ENCODE measurements around the gene RUNX1.

The RUNX1 gene

GRCh38 chr21:35014302-35015041, 34.6 kb downstream of the RUNX1 start:
- no peak overlapping the region for H3K4me3 ChIP-seq (ENCODE audit: low read length)
- H3K36me3 ChIP-seq (ENCODE audit: insufficient read depth, low read length) = no peaks in the 10 kb centered on the region
- no peaks in the 10 kb centered on the region for H3K9me3 ChIP-seq (ENCODE audit: low read length)
- no peak overlapping the region for H2AFZ ChIP-seq (ENCODE audit: low read depth, low read length)
- no peaks in the 10 kb centered on the region for H3K4me1 ChIP-seq (ENCODE audit: insufficient read depth, low read length)
- H3K27me3 ChIP-seq (ENCODE audit: insufficient read depth, low read length) = no peaks in the 10 kb centered on the region

DNA sequence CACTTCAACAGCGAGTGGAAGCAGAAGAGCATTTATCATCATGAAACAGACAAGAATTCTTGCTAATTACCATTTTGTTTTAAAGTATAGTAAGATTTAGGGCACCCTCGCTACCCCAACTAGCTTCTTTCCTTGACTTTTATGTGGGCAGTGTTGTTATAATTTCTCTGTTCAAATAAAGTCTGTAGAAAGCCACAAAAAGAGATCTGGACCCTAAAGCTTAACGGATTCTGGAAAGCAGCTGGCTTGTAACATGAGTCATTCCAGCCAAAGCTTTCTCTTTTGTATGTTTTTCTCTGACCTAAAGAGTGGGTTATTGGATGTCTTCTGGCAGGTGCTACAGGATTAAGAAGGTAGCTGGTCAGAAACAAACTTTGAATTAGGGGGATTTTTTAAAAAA, 37.4 kb downstream of the RUNX1 start:
- H3K36me3 ChIP-seq (ENCODE audit: insufficient read depth, low read length) = no peaks in the 10 kb centered on the region
- H3K9me3 ChIP-seq (ENCODE audit: low read length) = no peaks in the 10 kb centered on the region
- H3K4me3 ChIP-seq (ENCODE audit: low read length) = no peak overlapping the region
- no peaks in the 10 kb centered on the region for H3K27me3 ChIP-seq (ENCODE audit: insufficient read depth, low read length)
- no peaks in the 10 kb centered on the region for H3K4me1 ChIP-seq (ENCODE audit: insufficient read depth, low read length)
- H2AFZ ChIP-seq (ENCODE audit: low read depth, low read length) = no peak overlapping the region

DNA sequence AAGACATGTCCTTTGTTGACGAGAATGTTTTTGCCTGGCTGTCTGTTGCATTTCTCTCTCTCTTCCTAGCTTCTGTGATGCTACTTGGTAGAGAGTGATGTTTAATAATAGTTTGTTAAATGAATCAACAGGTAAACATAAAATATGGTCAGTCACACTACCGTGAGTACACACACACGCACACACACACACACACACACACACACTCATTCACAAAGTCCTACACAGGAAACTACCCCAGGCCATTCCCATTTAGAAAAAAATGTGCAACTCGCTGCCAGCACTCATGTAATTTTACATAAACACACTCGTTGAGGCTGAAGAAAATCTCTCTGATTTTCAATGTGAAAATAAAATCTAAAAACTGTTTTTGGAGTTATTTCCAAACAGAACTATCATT, 38.7 kb downstream of the RUNX1 start:
- Histone ChIP-seq H3K4me1 (ENCODE audit: insufficient read depth, low read length) (no peaks in the 10 kb centered on the region), H3K9me3 (ENCODE audit: low read length) (no peaks in the 10 kb centered on the region), H3K36me3 (ENCODE audit: insufficient read depth, low read length) (no peaks in the 10 kb centered on the region), H2AFZ (ENCODE audit: low read depth, low read length) (no peak overlapping the region), H3K4me3 (ENCODE audit: low read length) (no peak overlapping the region), H3K27me3 (ENCODE audit: insufficient read depth, low read length) (no peaks in the 10 kb centered on the region)

DNA sequence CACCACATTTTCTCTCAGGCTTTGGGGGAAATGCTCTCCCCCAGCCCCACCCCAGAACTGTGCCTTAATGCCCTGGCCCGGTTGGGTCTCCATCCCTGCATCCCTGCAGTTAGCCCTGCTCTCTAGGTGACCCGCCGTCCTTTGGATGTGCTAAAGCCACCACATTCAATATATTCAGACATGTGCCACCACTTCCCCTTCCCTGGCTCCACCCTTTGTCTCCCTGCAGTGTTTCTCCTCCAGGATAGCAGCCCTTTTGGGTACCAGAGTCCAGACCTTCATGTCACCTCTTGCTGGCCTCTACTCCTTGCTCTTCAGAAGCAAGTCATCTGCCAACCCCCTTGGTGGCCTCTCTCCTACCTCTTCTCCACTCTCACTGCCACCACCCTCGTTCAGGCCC, 41.8 kb downstream of the RUNX1 start:
- Histone ChIP-seq H3K27me3 (ENCODE audit: insufficient read depth, low read length) (no peaks in the 10 kb centered on the region), H3K4me3 (ENCODE audit: low read length) (no peak overlapping the region), H3K4me1 (ENCODE audit: insufficient read depth, low read length) (no peaks in the 10 kb centered on the region), H2AFZ (ENCODE audit: low read depth, low read length) (no peak overlapping the region), H3K9me3 (ENCODE audit: low read length) (no peaks in the 10 kb centered on the region), H3K36me3 (ENCODE audit: insufficient read depth, low read length) (no peaks in the 10 kb centered on the region)

GRCh38 chr21:35006771-35007170, 42.3 kb downstream of the RUNX1 start:
- Histone ChIP-seq H3K36me3 (ENCODE audit: insufficient read depth, low read length) (no peaks in the 10 kb centered on the region), H3K4me1 (ENCODE audit: insufficient read depth, low read length) (no peaks in the 10 kb centered on the region)

DNA sequence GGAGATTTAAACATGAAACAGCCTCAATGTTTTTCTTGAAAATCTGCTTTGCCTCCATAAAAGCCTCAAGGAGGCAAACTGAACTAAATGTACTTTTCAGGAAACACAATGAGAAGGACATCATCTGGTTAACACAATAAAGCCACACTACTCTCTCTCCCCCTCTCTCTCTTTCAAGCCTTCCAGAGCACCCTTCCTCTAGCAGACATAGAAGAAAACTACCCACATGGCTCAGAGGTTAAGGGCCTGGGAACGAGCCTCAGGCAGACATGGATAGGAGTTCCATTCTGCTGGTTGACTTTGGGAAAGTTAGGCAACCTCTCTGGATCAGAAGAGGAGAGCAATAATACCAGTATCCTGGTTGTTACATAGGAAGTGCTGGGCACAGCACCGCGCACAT, 42.9 kb downstream of the RUNX1 start:
- no peaks in the 10 kb centered on the region for H3K27me3 ChIP-seq (ENCODE audit: insufficient read depth, low read length)

More at GRCh38 chr21:35006771-35007170, 42.3 kb downstream of the RUNX1 start:
- H2AFZ ChIP-seq (ENCODE audit: low read depth, low read length) = no peak overlapping the region
- no peaks in the 10 kb centered on the region for H3K9me3 ChIP-seq (ENCODE audit: low read length)
- no peak overlapping the region for H3K4me3 ChIP-seq (ENCODE audit: low read length)
- no peaks in the 10 kb centered on the region for H3K27me3 ChIP-seq (ENCODE audit: insufficient read depth, low read length)

GRCh38 chr21:35005560-35006224, 43.4 kb downstream of the RUNX1 start:
- no peaks in the 10 kb centered on the region for H3K36me3 ChIP-seq (ENCODE audit: insufficient read depth, low read length)
- H3K4me3 ChIP-seq (ENCODE audit: low read length) = no peak overlapping the region
- no peaks in the 10 kb centered on the region for H3K27me3 ChIP-seq (ENCODE audit: insufficient read depth, low read length)
- no peaks in the 10 kb centered on the region for H3K4me1 ChIP-seq (ENCODE audit: insufficient read depth, low read length)
- no peaks in the 10 kb centered on the region for H3K9me3 ChIP-seq (ENCODE audit: low read length)
- no peak overlapping the region for H2AFZ ChIP-seq (ENCODE audit: low read depth, low read length)

More for the DNA sequence above, 42.9 kb downstream of the RUNX1 start:
- Histone ChIP-seq H3K4me1 (ENCODE audit: insufficient read depth, low read length) (no peaks in the 10 kb centered on the region), H3K4me3 (ENCODE audit: low read length) (no peak overlapping the region), H3K36me3 (ENCODE audit: insufficient read depth, low read length) (no peaks in the 10 kb centered on the region), H3K9me3 (ENCODE audit: low read length) (no peaks in the 10 kb centered on the region), H2AFZ (ENCODE audit: low read depth, low read length) (no peak overlapping the region)

GRCh38 chr21:35005077-35005476, 44.0 kb downstream of the RUNX1 start:
- Histone ChIP-seq H3K4me3 (ENCODE audit: low read length) (no peak overlapping the region), H3K4me1 (ENCODE audit: insufficient read depth, low read length) (no peaks in the 10 kb centered on the region), H3K36me3 (ENCODE audit: insufficient read depth, low read length) (no peaks in the 10 kb centered on the region), H3K27me3 (ENCODE audit: insufficient read depth, low read length) (no peaks in the 10 kb centered on the region), H2AFZ (ENCODE audit: low read depth, low read length) (no peak overlapping the region), H3K9me3 (ENCODE audit: low read length) (no peaks in the 10 kb centered on the region)

DNA sequence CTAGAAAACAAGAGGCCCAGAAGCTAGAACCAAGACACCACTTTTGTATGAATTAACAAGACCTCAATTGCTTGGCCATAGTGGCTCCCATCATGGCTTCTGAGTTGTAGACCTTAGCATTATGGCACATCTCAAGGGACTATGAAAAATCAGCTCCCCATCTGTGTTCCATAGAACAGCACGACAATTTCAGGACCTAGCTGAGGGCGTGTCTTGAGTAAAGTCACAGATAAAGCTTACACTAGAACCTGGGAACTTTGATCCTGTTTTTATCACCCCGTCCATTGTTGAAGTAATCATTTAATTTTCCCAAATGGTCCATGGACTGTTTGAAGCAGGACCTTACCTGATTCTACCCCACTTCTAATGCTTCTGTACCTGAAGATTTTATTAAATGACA, 44.8 kb downstream of the RUNX1 start:
- Histone ChIP-seq H3K4me1 (ENCODE audit: insufficient read depth, low read length) (no peaks in the 10 kb centered on the region), H3K27me3 (ENCODE audit: insufficient read depth, low read length) (no peaks in the 10 kb centered on the region), H3K9me3 (ENCODE audit: low read length) (no peaks in the 10 kb centered on the region), H3K36me3 (ENCODE audit: insufficient read depth, low read length) (no peaks in the 10 kb centered on the region), H3K4me3 (ENCODE audit: low read length) (no peak overlapping the region), H2AFZ (ENCODE audit: low read depth, low read length) (no peak overlapping the region)

- Histone ChIP-seq H3K27me3 (ENCODE audit: insufficient read depth, low read length) (no peaks in the 10 kb centered on the region), H3K9me3 (ENCODE audit: low read length) (no peaks in the 10 kb centered on the region), H2AFZ (ENCODE audit: low read depth, low read length) (no peak overlapping the region), H3K36me3 (ENCODE audit: insufficient read depth, low read length) (no peaks in the 10 kb centered on the region), H3K4me3 (ENCODE audit: low read length) (no peak overlapping the region), H3K4me1 (ENCODE audit: insufficient read depth, low read length) (no peaks in the 10 kb centered on the region)
Measured at GRCh38 chr21:35002879-35003722, 46.0 kb downstream of the RUNX1 start.

- Histone ChIP-seq H3K27me3 (ENCODE audit: insufficient read depth, low read length) (no peaks in the 10 kb centered on the region), H3K4me1 (ENCODE audit: insufficient read depth, low read length) (no peaks in the 10 kb centered on the region)
Measured at GRCh38 chr21:34999397-34999941, 49.6 kb downstream of the RUNX1 start.

DNA sequence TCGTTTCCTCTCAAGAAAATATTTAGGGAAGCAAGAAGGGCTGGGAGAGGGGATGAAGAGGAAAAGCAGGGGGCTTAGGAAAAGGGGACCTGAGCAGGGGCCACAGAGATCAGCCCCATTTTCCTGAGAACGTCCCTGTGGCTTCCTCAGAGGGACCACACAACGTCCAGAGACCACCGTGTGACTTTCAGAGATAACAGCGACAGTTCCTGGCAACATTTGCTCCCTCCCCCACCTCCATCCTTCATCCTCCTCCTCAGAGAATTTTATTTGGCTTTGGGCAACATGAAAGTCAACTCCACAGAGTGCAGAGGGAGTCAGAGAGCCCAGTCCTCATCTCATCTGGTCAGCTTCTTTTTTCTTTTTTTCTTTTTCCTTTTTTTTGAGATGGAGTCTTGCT, 50.9 kb downstream of the RUNX1 start:
- Histone ChIP-seq H2AFZ (ENCODE audit: low read depth, low read length) (no peak overlapping the region), H3K9me3 (ENCODE audit: low read length) (no peaks in the 10 kb centered on the region), H3K36me3 (ENCODE audit: insufficient read depth, low read length) (no peaks in the 10 kb centered on the region), H3K27me3 (ENCODE audit: insufficient read depth, low read length) (no peaks in the 10 kb centered on the region), H3K4me3 (ENCODE audit: low read length) (no peak overlapping the region), H3K4me1 (ENCODE audit: insufficient read depth, low read length) (no peaks in the 10 kb centered on the region)

More at GRCh38 chr21:34999397-34999941, 49.6 kb downstream of the RUNX1 start:
- Histone ChIP-seq H3K4me3 (ENCODE audit: low read length) (no peak overlapping the region), H3K36me3 (ENCODE audit: insufficient read depth, low read length) (no peaks in the 10 kb centered on the region), H3K9me3 (ENCODE audit: low read length) (no peaks in the 10 kb centered on the region), H2AFZ (ENCODE audit: low read depth, low read length) (no peak overlapping the region)

DNA sequence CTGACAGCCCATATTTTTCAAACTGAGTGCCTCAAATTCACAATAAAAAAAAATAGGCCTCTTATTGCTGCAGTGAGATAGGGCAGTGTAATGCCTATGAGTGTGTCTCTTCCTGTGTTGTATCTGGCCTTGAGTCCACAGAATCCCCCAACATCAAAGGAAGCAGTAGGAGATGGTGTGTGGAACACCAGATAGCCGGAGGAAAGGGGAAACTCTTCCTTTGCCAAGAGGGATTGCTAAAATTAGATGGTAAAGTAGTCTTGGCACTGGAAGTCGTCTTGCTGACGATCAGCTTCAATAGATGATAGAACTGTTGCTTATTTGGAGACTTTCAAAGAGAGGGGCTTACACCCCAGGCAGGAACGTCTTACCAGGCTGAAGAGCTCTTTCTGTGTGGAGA, 51.8 kb downstream of the RUNX1 start:
- Histone ChIP-seq H3K4me3 (ENCODE audit: low read length) (no peak overlapping the region), H2AFZ (ENCODE audit: low read depth, low read length) (no peak overlapping the region), H3K36me3 (ENCODE audit: insufficient read depth, low read length) (no peaks in the 10 kb centered on the region), H3K9me3 (ENCODE audit: low read length) (no peaks in the 10 kb centered on the region), H3K27me3 (ENCODE audit: insufficient read depth, low read length) (no peaks in the 10 kb centered on the region), H3K4me1 (ENCODE audit: insufficient read depth, low read length) (no peaks in the 10 kb centered on the region)

Data from neuron (in vitro differentiated cells).